ENCODE data around the gene XCL2.

XCL2 gene

DNA sequence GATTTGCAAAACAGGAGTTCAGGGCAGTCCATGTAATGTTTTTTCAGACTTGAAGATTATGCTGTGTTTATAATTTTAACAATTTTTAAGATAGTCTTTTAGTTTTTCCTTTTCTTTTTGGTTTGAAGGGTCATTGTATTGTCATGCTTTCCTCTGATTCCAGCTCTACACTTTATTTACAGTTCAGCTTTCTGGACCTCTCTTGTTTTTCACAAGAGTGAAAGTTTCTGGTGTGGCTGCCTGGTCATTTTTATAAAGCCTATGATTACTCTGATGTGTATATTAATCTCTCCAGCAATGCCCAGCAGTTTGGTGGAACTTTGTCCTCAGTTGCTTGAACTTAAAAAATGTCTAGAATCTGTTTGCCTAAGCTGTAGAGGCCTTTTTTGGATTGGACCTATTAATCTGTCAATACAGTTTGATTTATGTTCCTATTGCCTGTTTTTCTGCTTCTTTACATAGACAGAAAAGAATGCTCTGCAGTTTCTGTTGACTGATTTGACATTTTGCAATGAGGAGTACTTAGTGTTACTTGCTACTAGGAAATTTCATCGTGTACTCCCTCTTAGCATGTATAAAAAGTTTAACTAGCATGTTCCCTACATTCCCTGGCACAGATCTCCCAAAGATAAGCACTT lies 52.2 kb downstream of the XCL2 start:
- H3K4me3 ChIP-seq (ENCODE audit: low read depth, low read length): no peak overlapping the region
- TF ChIP-seq, protein P1, sequence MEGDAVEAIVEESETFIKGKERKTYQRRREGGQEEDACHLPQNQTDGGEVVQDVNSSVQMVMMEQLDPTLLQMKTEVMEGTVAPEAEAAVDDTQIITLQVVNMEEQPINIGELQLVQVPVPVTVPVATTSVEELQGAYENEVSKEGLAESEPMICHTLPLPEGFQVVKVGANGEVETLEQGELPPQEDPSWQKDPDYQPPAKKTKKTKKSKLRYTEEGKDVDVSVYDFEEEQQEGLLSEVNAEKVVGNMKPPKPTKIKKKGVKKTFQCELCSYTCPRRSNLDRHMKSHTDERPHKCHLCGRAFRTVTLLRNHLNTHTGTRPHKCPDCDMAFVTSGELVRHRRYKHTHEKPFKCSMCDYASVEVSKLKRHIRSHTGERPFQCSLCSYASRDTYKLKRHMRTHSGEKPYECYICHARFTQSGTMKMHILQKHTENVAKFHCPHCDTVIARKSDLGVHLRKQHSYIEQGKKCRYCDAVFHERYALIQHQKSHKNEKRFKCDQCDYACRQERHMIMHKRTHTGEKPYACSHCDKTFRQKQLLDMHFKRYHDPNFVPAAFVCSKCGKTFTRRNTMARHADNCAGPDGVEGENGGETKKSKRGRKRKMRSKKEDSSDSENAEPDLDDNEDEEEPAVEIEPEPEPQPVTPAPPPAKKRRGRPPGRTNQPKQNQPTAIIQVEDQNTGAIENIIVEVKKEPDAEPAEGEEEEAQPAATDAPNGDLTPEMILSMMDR (conservative IDR thresholded peaks at IDR 0.05; ENCODE audit: low read depth, low read length): no peak
- no peak for DNase-seq (ENCODE audit: low read depth)
